H1 (cell line): ENCODE results near the gene ZSCAN1. TPM values are rescaled to one million over a fixed set of nuclear protein-coding genes. Genes with fewer than 3 reads are reported as not detected.
A peak's percentile ranks its signal among the peaks of the same experiment; 100 is the strongest.

Experiments used
- CTCF ChIA-PET: fragments of 300-600 bp; sonication (Branson Sonifier 250); formaldehyde crosslinking; loops from one replicate; lab custom pipeline; 2021; ENCODE audit not compliant: partially characterized antibody; lab: Charles Lee
- POLR2A ChIA-PET: fragments of 300-600 bp; sonication (Branson Sonifier 250); formaldehyde crosslinking; loops from one replicate; lab custom pipeline; 2021; ENCODE audit warnings: inconsistent platforms; ENCODE audit not compliant: partially characterized antibody; lab: Charles Lee
- DNase-seq, 2 experiments: peaks; one replicate each; pipeline versions ENCODE4 v3.0.0 to v3.0.0-alpha.2; 2010 to 2022; ENCODE audit warnings: low spot score in 2 of 2, low read depth in 1 of 2, mixed read lengths in 1 of 2
- FAIRE-seq: peaks from 2 replicates; lab custom pipeline; 2011; peaks lifted over from hg19 to GRCh38; lab: Jason Lieb, UNC
- H2AFZ ChIP-seq: 2 replicates; pipeline ENCODE4 v1.8.1; 2012; ENCODE audit warnings: low read length, inconsistent platforms
- H2AK5ac ChIP-seq: 2 replicates; pipeline ENCODE4 v1.6.1; 2013; ENCODE audit warnings: low read depth, low read length
- H2BK120ac ChIP-seq: replicated peaks from 2 replicates; pipeline ENCODE3; 2013; ENCODE audit warnings: low read depth, low read length, inconsistent platforms
- H2BK12ac ChIP-seq: 2 replicates; pipeline ENCODE4 v1.6.1; 2013; ENCODE audit warnings: low read depth, low read length
- H2BK15ac ChIP-seq: 2 replicates; pipeline ENCODE4 v1.6.1; 2013; ENCODE audit warnings: low read length
- H2BK20ac ChIP-seq: 2 replicates; pipeline ENCODE4 v1.6.1; 2013; ENCODE audit warnings: low read length
- H2BK5ac ChIP-seq: 2 replicates; pipeline ENCODE4 v1.6.1; 2013; ENCODE audit warnings: low read depth, low read length
- H3K14ac ChIP-seq: 2 replicates; pipeline ENCODE4 v1.6.1; 2013; ENCODE audit warnings: inconsistent platforms; ENCODE audit not compliant: insufficient read length
- H3K18ac ChIP-seq: 2 replicates; pipeline ENCODE4 v1.6.1; 2013; ENCODE audit warnings: low read length; ENCODE audit errors: extremely low read depth
- H3K23ac ChIP-seq: 2 replicates; pipeline ENCODE4 v1.6.1; 2013; ENCODE audit warnings: inconsistent platforms; ENCODE audit not compliant: insufficient read length
- H3K23me2 ChIP-seq: 2 replicates; pipeline ENCODE4 v1.6.1; 2013; ENCODE audit warnings: low read depth, low read length
- H3K27ac ChIP-seq: 2 replicates; pipeline ENCODE4 v1.6.1; 2011; ENCODE audit warnings: low read depth, low read length, inconsistent platforms
- H3K27me3 ChIP-seq, 4 experiments: replicated peaks in 1 of 4; 1 replicate in 1 of 4; 2 replicates in 3 of 4; pipeline versions ENCODE4 v1.6.1 to v1.8.1; 2011 to 2013; ENCODE audit warnings: low read length in 3 of 4, mild to moderate bottlenecking in 3 of 4, inconsistent platforms in 2 of 4, mixed read lengths in 2 of 4, moderate library complexity in 1 of 4; ENCODE audit not compliant: control insufficient read depth in 3 of 4, insufficient read depth in 3 of 4; ENCODE audit errors: extremely low read depth in 1 of 4
- H3K36me3 ChIP-seq, 4 experiments: 2 replicates each; pipeline versions ENCODE4 v1.6.1 to v1.8.1; 2011 to 2013; ENCODE audit warnings: mild to moderate bottlenecking in 4 of 4, low read length in 3 of 4, moderate library complexity in 2 of 4, control low read depth in 1 of 4, inconsistent platforms in 1 of 4; ENCODE audit not compliant: insufficient read depth in 4 of 4, control insufficient read depth in 2 of 4
- H3K4ac ChIP-seq: replicated peaks from 2 replicates; pipeline ENCODE3; 2013; ENCODE audit warnings: low read length, low read depth, mixed read lengths, inconsistent platforms; ENCODE audit not compliant: insufficient read length
- H3K4me1 ChIP-seq, 4 experiments: replicated peaks in 1 of 4; 1 replicate in 1 of 4; 2 replicates in 3 of 4; pipeline versions ENCODE4 v1.6.1 to v1.8.1; 2011 to 2013; ENCODE audit warnings: low read length in 3 of 4, inconsistent platforms in 2 of 4, mixed read lengths in 1 of 4; ENCODE audit not compliant: insufficient read depth in 4 of 4, control insufficient read depth in 3 of 4
- H3K4me2 ChIP-seq, 2 experiments: 2 replicates each; pipeline versions ENCODE4 v1.6.1 to v1.8.1; 2011 to 2013; ENCODE audit warnings: low read depth in 2 of 2, low read length in 2 of 2, control low read depth in 1 of 2, inconsistent platforms in 1 of 2, mild to moderate bottlenecking in 1 of 2; ENCODE audit not compliant: insufficient read depth in 1 of 2
- H3K4me3 ChIP-seq, 4 experiments: fragments of 200-600, 300-600 bp in 1 of 4; sonication (generic), shearing (Covaris generic), sonication (Bioruptor Twin) in 1 of 4; 2 replicates each; pipeline versions ENCODE4 v1.5.1 to v1.8.1; 2011 to 2016; ENCODE audit warnings: low read length in 4 of 4, low read depth in 3 of 4, control low read depth in 2 of 4, inconsistent platforms in 2 of 4, mild to moderate bottlenecking in 2 of 4, mixed read lengths in 1 of 4, moderate library complexity in 1 of 4; ENCODE audit not compliant: insufficient read depth in 2 of 4; ENCODE audit errors: extremely low read depth in 1 of 4
- H3K56ac ChIP-seq: replicated peaks from 2 replicates; pipeline ENCODE3; 2013; ENCODE audit warnings: low read depth, mild to moderate bottlenecking, mixed read lengths, low read length, inconsistent platforms; ENCODE audit not compliant: insufficient read length
- H3K79me1 ChIP-seq: 2 replicates; pipeline ENCODE4 v1.6.1; 2013; ENCODE audit warnings: low read depth, low read length, control low read depth
- H3K79me2 ChIP-seq, 2 experiments: 2 replicates each; pipeline versions ENCODE4 v1.6.1 to v1.8.1; 2012 to 2013; ENCODE audit warnings: low read length in 2 of 2, mild to moderate bottlenecking in 2 of 2, inconsistent platforms in 1 of 2; ENCODE audit not compliant: insufficient read depth in 2 of 2, control insufficient read depth in 1 of 2
- H3K9ac ChIP-seq, 4 experiments: replicated peaks in 1 of 4; 1 replicate in 1 of 4; 2 replicates in 3 of 4; pipeline versions ENCODE4 v1.6.1 to v1.8.1; 2011 to 2013; ENCODE audit warnings: low read depth in 3 of 4, low read length in 3 of 4, control low read depth in 2 of 4, mild to moderate bottlenecking in 2 of 4, moderate library complexity in 2 of 4, inconsistent platforms in 1 of 4; ENCODE audit errors: extremely low read depth in 1 of 4
- H3K9me3 ChIP-seq, 2 experiments: 2 replicates each; pipeline versions ENCODE4 v1.6.1 to v1.8.1; 2012 to 2013; ENCODE audit warnings: mild to moderate bottlenecking in 2 of 2, moderate library complexity in 2 of 2, control low read depth in 1 of 2, inconsistent platforms in 1 of 2, low read depth in 1 of 2, low read length in 1 of 2, mixed read lengths in 1 of 2; ENCODE audit not compliant: insufficient read depth in 2 of 2
- H4K20me1 ChIP-seq, 2 experiments: replicated peaks in 1 of 2; 2 replicates each; pipeline versions ENCODE3 to v1.8.1; 2011 to 2013; ENCODE audit warnings: inconsistent platforms in 2 of 2, low read length in 2 of 2, mild to moderate bottlenecking in 1 of 2; ENCODE audit not compliant: insufficient read depth in 2 of 2, control insufficient read depth in 1 of 2
- H4K5ac ChIP-seq: 2 replicates; pipeline ENCODE4 v1.6.1; 2013; ENCODE audit warnings: low read length, low read depth, mixed read lengths, inconsistent platforms; ENCODE audit not compliant: insufficient read length
- H4K8ac ChIP-seq: 2 replicates; pipeline ENCODE4 v1.8.0; 2013; ENCODE audit warnings: mild to moderate bottlenecking, moderate library complexity, low read length, inconsistent platforms; ENCODE audit not compliant: insufficient read depth; ENCODE audit errors: extremely low read depth
- H4K91ac ChIP-seq: replicated peaks from 2 replicates; pipeline ENCODE3; 2013; ENCODE audit warnings: low read length, mixed read lengths, inconsistent platforms; ENCODE audit not compliant: insufficient read length
- CHD2 ChIP-seq: IDR thresholded peaks from 2 replicates; pipeline ENCODE4 v1.6.1; 2012; ENCODE audit warnings: low read length, improper control_type of control experiment
- PHF8 ChIP-seq: fragments of 200-600 bp; sonication (generic); conservative IDR thresholded peaks from 2 replicates; pipeline ENCODE4 v1.7.1; 2012; ENCODE audit warnings: low read depth, mild to moderate bottlenecking, inconsistent platforms, low read length, moderate library complexity
- RBBP5 ChIP-seq: IDR thresholded peaks from 2 replicates; pipeline ENCODE4 v1.7.1; 2012; ENCODE audit warnings: low read depth, mild to moderate bottlenecking, inconsistent platforms, low read length, moderate library complexity, borderline replicate concordance
- RXRA ChIP-seq: IDR thresholded peaks from 2 replicates; pipeline ENCODE4 v1.6.1; 2011; ENCODE audit warnings: low read depth, mild to moderate bottlenecking, low read length, moderate library complexity; ENCODE audit not compliant: insufficient read depth
- SIN3A ChIP-seq, 2 experiments: IDR thresholded peaks in 1 of 2; conservative IDR thresholded peaks in 1 of 2; 2 replicates each; pipeline ENCODE4 v1.6.1; 2011 to 2012; ENCODE audit warnings: low read length in 2 of 2, improper control_type of control experiment in 1 of 2, low read depth in 1 of 2, mild to moderate bottlenecking in 1 of 2
- TAF7 ChIP-seq: optimal IDR thresholded peaks from 2 replicates; pipeline ENCODE3; 2011; ENCODE audit warnings: low read depth, mild to moderate bottlenecking, inconsistent platforms, low read length, moderate library complexity, borderline replicate concordance
- TBP ChIP-seq: IDR thresholded peaks from 2 replicates; pipeline ENCODE4 v1.6.1; 2011; ENCODE audit warnings: low read depth, low read length, improper control_type of control experiment
- WGBS, 2 experiments: shearing (Covaris generic) in 1 of 2; methylation state at CpG; one replicate each; pipeline versions ENCODE4 v1.1.6 to v1.1.7; 2013 to 2015; ENCODE audit warnings: low lambda C conversion rate in 2 of 2, mixed read lengths in 2 of 2, inconsistent platforms in 1 of 2, low coverage in 1 of 2, missing lambda C conversion rate in 1 of 2; ENCODE audit not compliant: insufficient replicate concordance in 2 of 2, insufficient coverage in 1 of 2, insufficient read length in 1 of 2; ENCODE audit errors: extremely low coverage in 1 of 2, missing lambda C conversion rate in 1 of 2; 5-methylcytosine and 5-hydroxymethylcytosine counted together
- polyA plus RNA-seq, 7 experiments: library from polyadenylated mRNA; depleted of rRNA in 3 of 7; stranded (reverse) in 5 of 7; unstranded in 2 of 7; fragments of >200 nt in 5 of 7; fragments of 200-250 nt in 2 of 7; gene quantifications; 1 replicate in 5 of 7; 2 replicates in 1 of 7; 4 replicates in 1 of 7; pipeline versions ENCODE4 v1.2.1 to v1.2.3, GENCODE V29; 2011 to 2013; ENCODE audit warnings: missing spikeins in 2 of 7, mixed read lengths in 2 of 7
- total RNA-seq: library from RNA; stranded (reverse); fragmentation: NEBNext Ultra II Directional; extraction: Animal tissue kit (Norgen Biotek cat#: 25700); gene quantifications from 2 replicates; pipeline ENCODE4 v1.2.1, GENCODE V29; 2021
- TF ChIP-seq, protein P1 (sequence below), 3 experiments: IDR thresholded peaks; 1 replicate in 2 of 3; 2 replicates in 1 of 3; pipeline versions ENCODE4 v1.5.1 to v1.6.1; 2011; ENCODE audit warnings: low read length in 3 of 3, mild to moderate bottlenecking in 3 of 3, inconsistent platforms in 2 of 3, low read depth in 1 of 3, moderate library complexity in 1 of 3; ENCODE audit not compliant: insufficient read depth in 1 of 3; ENCODE audit errors: control extremely low read depth in 1 of 3

ZSCAN1 gene
- total and polyA plus RNA-seq, 2 of the 8 experiments (the other 6 are each of a cell fraction or from before 2014, with no cell fraction given) = 1.2 to 4.3 TPM

DNA sequence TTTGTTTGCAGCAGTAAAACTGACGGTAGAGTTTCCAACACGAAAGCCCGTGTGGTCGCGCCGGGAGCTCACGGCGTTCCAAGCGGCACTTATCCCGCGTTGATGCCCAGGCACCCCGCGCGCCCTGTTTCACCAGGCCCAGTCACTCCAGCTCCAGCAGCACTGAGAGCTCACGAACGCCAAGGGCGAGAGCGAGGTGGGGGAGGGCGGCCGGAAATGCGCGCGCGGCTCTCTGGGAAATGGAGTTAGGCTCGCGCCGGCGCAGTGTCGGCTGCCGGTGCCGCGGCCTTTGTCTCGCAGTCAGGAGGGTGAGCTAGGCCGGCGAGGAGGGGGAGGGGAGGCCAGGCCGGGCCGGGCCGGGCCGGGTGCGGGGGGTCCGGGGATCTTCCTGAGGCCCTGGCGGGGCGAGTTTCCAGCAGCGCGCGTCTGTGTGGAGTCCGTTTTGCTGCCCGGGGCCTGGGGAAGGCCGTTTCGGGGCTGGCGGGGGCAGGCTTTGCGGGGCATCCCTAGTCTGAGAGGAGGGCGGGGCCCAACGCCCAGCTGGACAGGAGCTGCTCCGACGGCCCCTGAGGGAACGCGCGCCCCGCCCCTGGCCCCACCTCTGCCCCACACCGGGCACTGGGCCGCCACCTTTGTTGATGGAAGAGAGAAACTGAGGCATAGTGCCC, 25.3 kb downstream of the ZSCAN1 start, which contains the start of gene ZNF135:
Gene ZNF135, plus strand, starts transcription at position 280 of the 668 bp plus-strand sequence. CDS start 721 bp downstream, outside the sequence.
- peak; percentile 64 to 90 for DNase-seq
- Histone ChIP-seq H3K79me1 (no peaks in the 10 kb centered on the region), H2AFZ (no peak within 1 kb of the TSS; the same call in 1 of the 2 replicates), H3K9ac (peak within 1 kb of the TSS; percentile 14 to 94 (median 72)), H3K27me3 (no peaks in the 10 kb centered on the region), H3K4ac (peak within 1 kb of the TSS; percentile 74), H3K36me3 (peaks cover 0 to 17% (median 7%) of the 10 kb centered on the region in 4 experiments; a peak in 5 of 8 replicates), H3K23me2 (peaks cover 3% of the 10 kb centered on the region; the same call in 1 of the 2 replicates), H2BK12ac (peak within 1 kb of the TSS; percentile 96), H3K18ac (peak within 1 kb of the TSS; percentile 93), H3K56ac (peak within 1 kb of the TSS; percentile 79), H2BK5ac (peak within 1 kb of the TSS; percentile 94), H2BK120ac (peak within 1 kb of the TSS; percentile 90), H3K79me2 (no peaks in the 10 kb centered on the region), H3K4me2 (peak within 1 kb of the TSS; percentile 77 to 84), H2AK5ac (peak within 1 kb of the TSS; percentile 86; the same call in 1 of the 2 replicates), H3K14ac (no peak within 1 kb of the TSS), H3K4me1 (peaks cover 5 to 21% (median 14%) of the 10 kb centered on the region in 4 experiments), H3K4me3 (peak within 1 kb of the TSS; percentile 38 to 63 (median 44)), H2BK15ac (peak within 1 kb of the TSS; percentile 92), H4K20me1 (no peaks in the 10 kb centered on the region), H4K5ac (peak within 1 kb of the TSS; percentile 94), H4K91ac (peak within 1 kb of the TSS; percentile 95), H2BK20ac (peak within 1 kb of the TSS; percentile 48; the same call in 1 of the 2 replicates), H4K8ac (peak within 1 kb of the TSS; percentile 97; the same call in 1 of the 2 replicates), H3K23ac (peak within 1 kb of the TSS; percentile 57), H3K27ac (peak within 1 kb of the TSS; percentile 80), H3K9me3 (peaks cover 10 to 26% of the 10 kb centered on the region in 2 experiments; a peak in 3 of 4 replicates)
- WGBS, 2 experiments = 2% methylated on average over 29 of the region's 62 CpGs; no CpG with 5 or more reads in 1 of the 2 experiments
- ChIA-PET CTCF (interaction anchor here (0.5 to 6.8 kb wide), 11 partner anchors 9 to 109 kb away, joined by 3 to 113 read pairs (median 6); no protein-coding TSS in a partner anchor), POLR2A (interaction anchor here (0.5 to 4.4 kb wide), 37 partner anchors 10 to 244 kb away, joined by 3 to 45 read pairs (median 5); partner anchors contain the start of genes ZNF256, ZNF274, ZNF329 and ZNF417)
- no peak for FAIRE-seq
- no peak for TF ChIP-seq RXRA
- TF ChIP-seq, protein P1, sequence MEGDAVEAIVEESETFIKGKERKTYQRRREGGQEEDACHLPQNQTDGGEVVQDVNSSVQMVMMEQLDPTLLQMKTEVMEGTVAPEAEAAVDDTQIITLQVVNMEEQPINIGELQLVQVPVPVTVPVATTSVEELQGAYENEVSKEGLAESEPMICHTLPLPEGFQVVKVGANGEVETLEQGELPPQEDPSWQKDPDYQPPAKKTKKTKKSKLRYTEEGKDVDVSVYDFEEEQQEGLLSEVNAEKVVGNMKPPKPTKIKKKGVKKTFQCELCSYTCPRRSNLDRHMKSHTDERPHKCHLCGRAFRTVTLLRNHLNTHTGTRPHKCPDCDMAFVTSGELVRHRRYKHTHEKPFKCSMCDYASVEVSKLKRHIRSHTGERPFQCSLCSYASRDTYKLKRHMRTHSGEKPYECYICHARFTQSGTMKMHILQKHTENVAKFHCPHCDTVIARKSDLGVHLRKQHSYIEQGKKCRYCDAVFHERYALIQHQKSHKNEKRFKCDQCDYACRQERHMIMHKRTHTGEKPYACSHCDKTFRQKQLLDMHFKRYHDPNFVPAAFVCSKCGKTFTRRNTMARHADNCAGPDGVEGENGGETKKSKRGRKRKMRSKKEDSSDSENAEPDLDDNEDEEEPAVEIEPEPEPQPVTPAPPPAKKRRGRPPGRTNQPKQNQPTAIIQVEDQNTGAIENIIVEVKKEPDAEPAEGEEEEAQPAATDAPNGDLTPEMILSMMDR (IDR thresholded peaks at IDR 0.05; ENCODE audit: control extremely low read depth in 1 of 3, insufficient read depth in 1 of 3, low read depth in 1 of 3, low read length in 3 of 3) = no peak
- peak; percentile 71 for TF ChIP-seq CHD2
- TF ChIP-seq RBBP5 = peak; percentile 95; the same call in 1 of the 2 replicates
- peak; percentile 89 for TF ChIP-seq PHF8
- peak; percentile 72 for TF ChIP-seq TBP
- TF ChIP-seq SIN3A (conservative IDR thresholded peaks at IDR 0.05 in 1 of 2, IDR thresholded peaks at IDR 0.05 in 1 of 2; ENCODE audit: low read depth in 1 of 2, low read length in 2 of 2) = no peak
- TF ChIP-seq TAF7 = peak; percentile 53
